Astrocyte (in vitro differentiated cells and primary cell): ENCODE results near the gene HLCS.

Experiments
- CTCF ChIP-seq: IDR thresholded peaks from 2 replicates; pipeline ENCODE4 v1.5.1; 2011; ENCODE audit warnings: low read depth, mild to moderate bottlenecking, inconsistent platforms, low read length, moderate library complexity; ENCODE audit not compliant: insufficient read depth
- EZH2 ChIP-seq: IDR thresholded peaks from 2 replicates; pipeline ENCODE4 v1.6.1; 2012; ENCODE audit warnings: mild to moderate bottlenecking, low read length, inconsistent platforms; ENCODE audit not compliant: insufficient read depth

GRCh38 chr21:36716836-36717235 is 249.6 kb downstream of the HLCS start:
- TF ChIP-seq CTCF (no peak), EZH2 (no peak)
